ENCODE results near the gene MLLT6.

The MLLT6 gene

GRCh38 chr17:38704606-38705522, at the start of gene MLLT6:
TSS of gene MLLT6 (plus strand) at chr17:38705273. CDS start at chr17:38705633, 360 bp downstream.
- DNase-seq (ENCODE audit: low read depth) = peak; percentile 90

GRCh38 chr17:38656959-38657823, 47.9 kb upstream of the MLLT6 start:
- DNase-seq (ENCODE audit: low read depth) = no peak

- DNase-seq (ENCODE audit: low read depth) = no peak
These were observed 47.0 kb upstream of the MLLT6 start for GRCh38 chr17:38657824-38658740.

GRCh38 chr17:38658741-38659345, 46.2 kb upstream of the MLLT6 start:
- DNase-seq (ENCODE audit: low read depth) = no peak

GRCh38 chr17:38659415-38659814, 45.7 kb upstream of the MLLT6 start:
- DNase-seq (ENCODE audit: low read depth) = no peak

GRCh38 chr17:38660097-38661025, 44.7 kb upstream of the MLLT6 start:
- DNase-seq (ENCODE audit: low read depth) = no peak

- DNase-seq (ENCODE audit: low read depth) = peak; percentile 77
These were observed 41.8 kb upstream of the MLLT6 start for GRCh38 chr17:38663125-38663751.

GRCh38 chr17:38663964-38664644, 41.0 kb upstream of the MLLT6 start:
- DNase-seq (ENCODE audit: low read depth) = no peak

- peak; percentile 81 for DNase-seq (ENCODE audit: low read depth)
These were observed 37.8 kb upstream of the MLLT6 start for GRCh38 chr17:38667099-38667786.

- no peak for DNase-seq (ENCODE audit: low read depth)
These were observed 37.3 kb upstream of the MLLT6 start for GRCh38 chr17:38667787-38668122.

- no peak for DNase-seq (ENCODE audit: low read depth)
These were observed 35.6 kb upstream of the MLLT6 start for GRCh38 chr17:38669520-38669919.

GRCh38 chr17:38671939-38672720, 32.9 kb upstream of the MLLT6 start:
- no peak for DNase-seq (ENCODE audit: low read depth)

- DNase-seq (ENCODE audit: low read depth) = no peak
These were observed 32.0 kb upstream of the MLLT6 start for GRCh38 chr17:38672788-38673706.

GRCh38 chr17:38673707-38674013, 31.4 kb upstream of the MLLT6 start:
- DNase-seq (ENCODE audit: low read depth) = peak; percentile 33

- peak; percentile 44 for DNase-seq (ENCODE audit: low read depth)
These were observed 30.9 kb upstream of the MLLT6 start for GRCh38 chr17:38674014-38674748.
